Globus pallidus (tissue), 1 donor: ENCODE measurements around the gene GNAO1.

ENCODE experiments used
- DNase-seq: peaks from one replicate; pipeline ENCODE4 v3.0.0-alpha.2; 2015; ENCODE audit warnings: low spot score

Gene GNAO1

GRCh38 chr16:56336071-56336688, 144.9 kb downstream of the GNAO1 start:
- no peak for DNase-seq

GRCh38 chr16:56336711-56337110, 145.4 kb downstream of the GNAO1 start:
- no peak for DNase-seq

- no peak for DNase-seq
Observed at GRCh38 chr16:56337131-56337857, 146.0 kb downstream of the GNAO1 start.

- DNase-seq = no peak
Observed at GRCh38 chr16:56337858-56338325, 146.6 kb downstream of the GNAO1 start.

GRCh38 chr16:56338566-56339318, 147.5 kb downstream of the GNAO1 start:
- DNase-seq = no peak

- no peak for DNase-seq
Observed at GRCh38 chr16:56339431-56340195, 148.3 kb downstream of the GNAO1 start.

- DNase-seq = no peak
Observed at GRCh38 chr16:56340416-56340815, 149.1 kb downstream of the GNAO1 start.

GRCh38 chr16:56340864-56341365, 149.6 kb downstream of the GNAO1 start:
- DNase-seq = no peak

GRCh38 chr16:56341656-56342399, 150.5 kb downstream of the GNAO1 start:
- no peak for DNase-seq

- DNase-seq = no peak
Observed at GRCh38 chr16:56343661-56344517, 152.6 kb downstream of the GNAO1 start.

- DNase-seq = no peak
Observed at GRCh38 chr16:56344518-56345405, 153.5 kb downstream of the GNAO1 start.

- no peak for DNase-seq
Observed at GRCh38 chr16:56345406-56346050, 154.2 kb downstream of the GNAO1 start.

GRCh38 chr16:56346131-56346890, 155.0 kb downstream of the GNAO1 start:
- DNase-seq = no peak

GRCh38 chr16:56347166-56347565, 155.9 kb downstream of the GNAO1 start:
- no peak for DNase-seq

- no peak for DNase-seq
Observed at GRCh38 chr16:56347670-56348069, 156.4 kb downstream of the GNAO1 start.

- DNase-seq = no peak
Observed at GRCh38 chr16:56348168-56349085, 157.1 kb downstream of the GNAO1 start.

GRCh38 chr16:56349086-56349415, 157.8 kb downstream of the GNAO1 start:
- no peak for DNase-seq
